SK-MEL-5 (cell line): Measurements from ENCODE around the gene MRPL27. TPM values are rescaled to one million over a fixed set of nuclear protein-coding genes. Genes with fewer than 3 reads are reported as not detected.

ENCODE experiments used
- DNase-seq: peaks from one replicate; pipeline ENCODE4 v3.0.0-alpha.2; 2016; ENCODE audit warnings: low read depth, low spot score
- in situ Hi-C: cut with HindIII; loops from 2 replicates; pipeline ENCODE4 v1.10.0; 2016; ENCODE audit warnings: low sequenced_read_pairs, high pct_unique_total_duplicates, low pct_unique_long_range_greater_than_20kb
- total RNA-seq: library from RNA; depleted of rRNA; stranded (reverse); fragments of >200 nt; shearing (Covaris generic); gene quantifications from 2 replicates; pipeline ENCODE4 v1.2.3, GENCODE V29; 2014

MRPL27 gene
- total RNA-seq, 1 experiment from 2014 or later: 107 TPM

DNA sequence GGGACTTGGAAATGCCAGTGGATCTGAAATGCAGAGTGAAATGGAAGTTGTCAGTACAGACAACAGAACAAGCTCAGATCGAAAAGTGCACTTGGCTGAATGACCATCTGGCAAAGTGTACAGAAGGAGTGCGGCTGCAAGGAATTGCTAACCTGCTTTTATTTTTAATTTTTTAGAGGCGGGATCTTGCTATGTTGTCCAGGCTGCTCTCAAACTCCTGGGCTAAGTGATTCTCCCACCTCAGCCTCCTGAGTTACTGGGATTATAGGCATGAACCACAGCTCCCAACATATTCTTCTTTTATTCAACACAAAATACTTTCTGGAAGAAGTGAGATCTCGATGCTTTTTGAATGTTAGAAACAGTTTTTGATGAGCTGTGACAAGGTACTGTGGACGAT lies 20.7 kb upstream of the MRPL27 start:
- no peak for DNase-seq
- in situ Hi-C loops: no loop called here

- DNase-seq: no peak
- in situ Hi-C loops: no loop called here
These were observed 19.6 kb upstream of the MRPL27 start for GRCh38 chr17:50392621-50393020.

- in situ Hi-C loops: no loop called here
- DNase-seq: no peak
These were observed 16.6 kb upstream of the MRPL27 start for GRCh38 chr17:50389534-50389933.

DNA sequence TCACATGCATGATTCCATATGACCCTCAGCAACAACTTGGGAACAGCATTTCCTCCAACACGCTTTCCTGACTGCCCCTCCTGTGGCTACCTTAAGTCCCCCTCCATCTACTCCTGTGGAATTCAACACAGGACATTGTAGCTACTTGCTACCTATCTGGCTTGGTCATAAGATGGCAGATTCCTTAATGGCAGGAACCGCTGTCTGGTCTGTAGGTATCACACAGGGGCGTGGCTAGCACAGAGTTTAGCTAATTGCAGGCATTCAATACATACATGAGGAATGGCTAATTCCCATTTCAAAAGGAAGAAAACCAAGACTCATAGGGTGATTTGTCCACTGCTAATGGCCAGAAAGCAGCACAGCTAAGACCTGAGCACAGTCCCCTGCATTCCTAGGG lies 15.7 kb upstream of the MRPL27 start:
- in situ Hi-C loops: no loop called here
- DNase-seq: no peak

DNA sequence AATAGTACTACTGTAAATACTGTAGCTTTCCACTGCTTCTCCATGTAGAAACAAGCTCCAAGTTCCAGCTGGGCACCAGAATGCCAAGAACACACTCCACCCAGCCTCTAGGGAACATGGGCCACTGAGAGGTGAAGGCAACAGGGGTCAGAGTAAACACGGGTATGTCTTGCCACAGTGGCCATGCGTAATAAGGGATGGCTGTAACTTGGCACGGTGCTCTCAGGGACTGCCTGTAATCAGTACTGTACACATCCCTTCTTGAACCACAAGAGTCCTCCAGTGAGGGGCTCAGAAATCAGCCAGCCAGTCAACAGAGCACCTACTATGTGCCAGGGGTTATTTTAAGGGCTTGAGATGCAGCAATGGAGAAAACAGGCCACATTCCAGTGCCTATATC lies 13.5 kb upstream of the MRPL27 start:
- no peak for DNase-seq
- in situ Hi-C loops: no loop called here

DNA sequence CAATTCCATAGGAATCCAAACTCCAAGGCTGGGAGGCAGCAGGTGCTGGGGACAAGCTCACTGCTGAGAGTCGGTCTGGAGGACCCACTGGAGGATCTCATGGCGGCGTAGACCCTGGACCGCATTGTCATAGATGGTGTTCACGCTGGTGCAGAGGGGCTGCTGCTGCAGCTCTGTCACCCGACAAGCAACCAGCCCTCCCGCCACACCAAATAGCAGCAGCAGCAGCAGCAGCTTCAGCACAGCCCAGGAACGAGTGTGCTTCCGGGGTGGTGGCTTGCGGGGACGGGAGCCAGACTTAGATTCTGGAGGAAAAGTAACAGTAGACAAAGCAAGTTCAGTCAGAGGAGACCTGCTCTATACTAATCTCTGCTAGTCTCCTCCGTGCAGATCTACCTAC lies 9.9 kb upstream of the MRPL27 start:
- in situ Hi-C loops: no loop called here
- DNase-seq: no peak

GRCh38 chr17:50381920-50382319 lies 8.9 kb upstream of the MRPL27 start:
- in situ Hi-C loops: no loop called here
- peak; percentile 70 for DNase-seq

DNA sequence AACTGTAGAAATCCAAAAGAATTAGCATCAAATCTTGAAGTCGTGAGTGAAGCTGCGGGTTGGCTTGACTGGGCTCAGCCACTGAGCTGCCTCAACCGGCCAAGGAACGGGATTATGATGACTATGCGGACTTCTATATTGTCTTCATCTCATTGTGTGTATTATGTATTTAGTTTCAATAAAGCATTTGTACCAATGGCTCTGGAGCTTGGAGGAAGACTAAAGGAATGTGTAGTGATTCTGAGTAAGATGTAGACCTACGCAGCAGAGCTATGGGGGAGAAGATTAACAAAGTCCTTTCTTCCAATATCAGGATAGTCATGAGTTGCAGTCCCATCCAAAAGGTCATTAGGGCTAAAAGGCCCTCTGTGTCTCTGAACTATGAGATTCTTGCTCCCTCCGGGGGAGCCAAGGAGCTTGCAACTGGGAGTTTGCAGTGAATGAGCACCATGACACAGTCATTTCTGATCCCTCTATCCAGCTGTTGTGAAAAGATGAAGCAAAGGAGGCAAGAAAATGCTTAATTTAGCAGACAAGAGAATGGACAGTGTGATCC lies 8.4 kb upstream of the MRPL27 start:
- in situ Hi-C loops: no loop called here
- peak; percentile 96 for DNase-seq

DNA sequence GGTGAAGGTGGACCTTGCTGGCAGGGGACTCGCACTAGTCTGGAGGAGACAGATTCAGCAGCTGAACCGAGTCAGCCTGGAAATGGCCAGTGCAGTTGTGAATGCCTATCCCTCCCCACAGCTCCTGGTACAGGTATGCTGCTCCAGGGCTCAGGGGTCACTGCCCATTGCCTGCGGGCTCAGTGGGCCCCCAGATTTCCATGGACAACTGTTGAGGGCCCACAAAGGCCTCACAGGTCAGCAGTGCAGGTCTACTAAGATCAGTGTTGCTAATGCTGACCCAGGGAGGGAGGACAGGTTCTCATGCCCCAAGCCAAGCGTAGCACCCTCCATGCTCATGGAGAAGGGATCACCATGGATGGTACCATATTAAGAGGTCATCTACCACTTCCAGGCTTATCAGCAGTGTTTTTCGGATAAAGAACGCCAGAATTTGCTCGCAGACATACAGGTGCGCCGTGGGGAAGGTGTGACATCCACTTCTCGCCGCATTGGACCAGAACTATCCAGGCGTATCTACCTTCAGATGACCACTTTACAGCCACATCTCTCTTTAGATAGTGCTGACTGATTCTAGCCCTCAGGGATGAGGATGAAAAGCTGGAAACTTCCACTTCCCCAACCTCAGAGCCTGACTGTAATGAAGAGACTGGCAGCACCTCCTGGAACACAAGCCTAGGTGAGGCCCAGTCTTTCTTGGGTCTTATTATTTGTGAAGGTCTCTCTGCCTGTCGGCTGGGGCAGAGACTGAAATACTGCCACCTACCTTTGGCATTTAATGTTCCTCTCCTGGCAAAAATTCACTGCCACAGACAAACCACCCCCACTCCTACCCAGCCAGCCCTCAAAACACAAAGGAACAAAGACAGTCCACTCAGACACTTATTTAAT lies 7.6 kb upstream of the MRPL27 start:
- no peak for DNase-seq
- in situ Hi-C loops: no loop called here

DNA sequence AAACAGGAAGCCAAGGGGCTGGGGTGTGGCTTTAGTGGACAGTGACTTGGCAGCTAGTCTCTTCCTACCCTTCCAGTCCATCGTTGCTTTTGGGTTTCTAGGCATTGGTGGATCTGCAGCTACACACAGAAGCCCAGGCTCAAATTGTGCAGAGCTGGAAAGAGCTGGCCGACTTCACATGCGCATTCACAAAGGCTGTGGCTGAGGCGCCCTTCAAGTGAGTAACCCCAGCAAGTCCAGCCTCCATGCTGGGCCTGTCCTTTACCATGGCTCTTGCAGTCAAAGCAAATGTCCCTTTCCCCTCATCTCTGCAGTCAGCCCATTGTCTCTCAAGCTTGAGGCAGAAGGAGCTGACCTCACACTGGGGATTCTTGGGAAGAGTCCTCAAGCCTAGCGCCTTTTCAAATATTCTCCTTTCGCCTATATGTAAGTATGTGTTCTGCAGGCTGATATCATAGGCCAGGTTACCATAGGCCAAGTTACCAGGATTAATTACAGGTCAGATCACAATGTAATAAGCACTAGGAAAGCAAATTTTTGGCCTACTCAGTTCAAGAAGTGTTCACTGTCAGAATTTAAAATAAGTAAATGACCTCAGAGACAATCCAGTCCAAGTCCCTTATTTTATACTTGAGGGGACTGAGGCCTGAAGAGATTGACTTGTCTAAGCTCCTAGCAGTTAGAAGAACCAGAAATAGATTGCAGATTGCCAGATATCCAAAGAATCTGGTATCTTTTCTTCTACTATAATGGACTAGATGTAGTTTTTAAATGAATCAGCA lies 6.6 kb upstream of the MRPL27 start:
- in situ Hi-C loops: no loop called here
- DNase-seq: no peak

- in situ Hi-C loops: no loop called here
- DNase-seq: no peak
These were observed 3.0 kb upstream of the MRPL27 start for GRCh38 chr17:50375858-50376538.

- in situ Hi-C loops: no loop called here
- DNase-seq: no peak
These were observed 721 bp upstream of the MRPL27 start for GRCh38 chr17:50373705-50374104.

DNA sequence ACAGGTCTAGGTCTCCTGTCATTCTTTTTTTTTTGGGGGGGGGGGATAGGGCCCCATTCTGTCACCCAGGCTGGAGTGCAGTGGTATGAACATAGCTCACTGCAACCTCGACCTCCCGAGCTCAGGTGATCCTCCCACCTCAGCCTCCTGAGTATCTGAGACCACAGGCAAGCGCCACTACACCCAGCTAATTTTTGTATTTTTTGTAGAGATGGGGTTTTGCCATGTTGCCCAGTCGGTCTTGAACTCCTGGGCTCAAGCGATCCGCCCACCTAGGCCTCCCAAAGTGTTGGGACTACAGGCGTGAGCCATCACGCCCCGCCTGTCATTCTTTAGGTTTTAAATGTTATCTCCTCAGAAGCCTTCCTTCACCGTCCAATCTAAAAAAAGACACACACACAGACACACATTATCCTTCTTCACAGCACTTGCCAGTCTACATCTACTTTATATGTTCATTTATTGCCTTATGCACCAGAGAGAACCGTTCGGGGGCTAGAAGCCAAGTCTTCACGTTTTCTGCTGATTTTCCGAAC lies 694 bp downstream of the MRPL27 start:
- in situ Hi-C loops: no loop called here
- no peak for DNase-seq

DNA sequence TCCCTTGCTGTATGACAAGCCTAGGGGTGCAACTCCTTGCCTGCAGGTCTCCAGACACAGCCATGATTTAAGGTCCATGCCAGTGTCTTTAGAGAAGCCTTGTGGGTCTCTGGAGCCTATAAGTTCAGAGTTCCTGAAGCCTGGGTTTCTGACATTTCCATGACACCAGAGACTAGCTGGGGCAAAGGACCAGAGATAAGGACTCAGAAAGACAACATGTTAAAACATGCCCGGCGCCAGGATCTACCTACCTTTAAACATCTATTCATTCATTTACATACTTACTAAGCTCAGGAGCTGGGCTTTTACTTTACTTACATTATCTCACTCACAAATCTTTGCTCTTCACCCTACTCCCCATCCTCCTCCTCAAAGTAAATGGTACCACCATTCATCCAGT lies 1.5 kb downstream of the MRPL27 start:
- in situ Hi-C loops: no loop called here
- DNase-seq: no peak

GRCh38 chr17:50370052-50370451 lies 2.9 kb downstream of the MRPL27 start:
- in situ Hi-C loops: no loop called here
- DNase-seq: no peak

DNA sequence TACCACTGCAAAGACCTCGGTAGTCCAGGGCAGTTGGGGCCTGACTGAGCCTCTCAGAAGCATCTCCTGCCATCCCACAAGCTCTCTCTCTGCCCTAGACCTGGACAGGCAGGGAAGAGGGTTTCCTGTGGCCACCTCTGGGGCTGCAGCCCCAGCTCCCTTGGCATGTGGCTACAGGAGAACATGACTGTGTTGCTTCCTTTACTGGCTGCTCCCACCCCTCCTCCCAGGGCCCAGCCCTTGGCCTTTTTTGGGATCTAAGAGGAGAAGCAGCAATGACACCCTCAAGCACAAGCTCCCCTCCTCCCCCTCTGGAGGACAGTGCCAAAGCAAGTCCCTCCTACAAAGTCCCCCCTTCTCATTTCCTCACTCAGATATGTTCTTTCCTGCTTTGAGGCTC lies 5.6 kb downstream of the MRPL27 start:
- no peak for DNase-seq
- in situ Hi-C loops: no loop called here

DNA sequence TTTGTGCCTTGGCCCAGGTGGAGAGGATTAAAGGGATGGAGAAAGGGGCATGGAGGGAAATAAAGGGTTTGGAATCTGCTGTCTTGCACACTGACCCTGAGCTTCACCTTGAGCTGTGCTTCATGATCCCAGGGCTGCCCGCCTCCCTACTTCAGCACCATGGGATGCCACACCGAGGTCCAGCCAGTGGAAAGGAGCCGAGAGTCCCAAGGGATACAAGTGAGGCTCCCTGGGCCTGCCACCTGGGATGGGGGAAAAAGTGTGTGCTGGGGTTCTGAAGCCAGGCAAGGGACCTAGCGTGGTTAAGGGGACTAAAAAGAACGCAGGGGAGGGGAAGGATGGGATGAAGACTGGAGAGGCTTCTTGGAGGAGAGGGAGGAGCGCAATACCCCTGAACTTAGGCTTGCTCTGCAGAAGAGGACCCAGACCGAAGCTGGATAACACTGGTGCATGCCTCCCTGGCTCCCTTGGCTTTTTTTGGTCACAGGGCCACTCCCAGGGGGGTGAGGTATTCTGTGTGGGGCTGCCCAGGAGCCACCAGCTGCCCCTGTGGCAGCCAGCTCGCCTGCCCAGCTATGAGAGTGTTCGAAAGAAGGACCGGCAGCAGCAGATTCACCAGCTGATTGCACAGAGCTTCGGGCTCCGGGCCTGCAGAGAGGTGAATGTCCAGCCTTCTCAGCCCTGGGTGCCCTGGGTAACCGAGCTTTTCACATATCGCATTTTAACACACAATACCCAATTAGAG lies 7.2 kb downstream of the MRPL27 start:
- no peak for DNase-seq
- in situ Hi-C loops: no loop called here
